ENCODE results near the gene TFEB. TPM values are rescaled to one million over a fixed set of nuclear protein-coding genes. Genes with fewer than 3 reads are reported as not detected.

Gene TFEB
- total RNA-seq, 2 donors from 2014 or later = 4.9 to 10.1 TPM

- intact Hi-C loops (cut with DNase I) = no loop called here
- ATAC-seq (peak; percentile 49), DNase-seq (peak; percentile 74 to 90 (median 84))
- Histone ChIP-seq H3K9me3 (no peaks in the 10 kb centered on the region), H3K4me1 (peaks cover 54% of the 10 kb centered on the region), H3K4me3 (peak within 1 kb of the TSS; percentile 41 to 46), H3K27ac (peak within 1 kb of the TSS; percentile 62 to 88 (median 81)), H3K36me3 (replicated peaks in 1 of 2; ENCODE audit: insufficient read depth in 1 of 2, low read depth in 2 of 2) (no peaks in the 10 kb centered on the region), H3K27me3 (no peaks in the 10 kb centered on the region)
- 1 to 2% methylated on average over 20 to 34 of the region's 36 CpGs for WGBS, 2 donors
- TF ChIP-seq POLR2A (IDR thresholded peaks at IDR 0.05) (peak in 2 of 3 donors; percentile 24 to 43), CTCF (IDR thresholded peaks at IDR 0.05) (peak in 1 of 7 experiments; percentile 4)
Observed at GRCh38 chr6:41780551-41781365, 45.4 kb upstream of the TFEB start, which contains the start of gene PRICKLE4. Gene PRICKLE4 (plus strand): TSS chr6:41780782. CDS start chr6:41783474, 2,692 bp downstream.

- no peaks in the 10 kb centered on the region for H3K27me3 ChIP-seq
- DNase-seq = peak; percentile 98 to 99 (median 99)
- H3K9me3 ChIP-seq = no peaks in the 10 kb centered on the region
- ATAC-seq = peak; percentile 92
- 0% methylated on average over 35 to 40 of the region's 73 CpGs for whole genome bisulfite sequencing, 2 donors
- TF ChIP-seq CTCF (IDR thresholded peaks at IDR 0.05) (peak; percentile 89 to 99 (median 98)), POLR2A (IDR thresholded peaks at IDR 0.05) (peak in 1 of 3 donors; percentile 42)
- peak within 1 kb of the TSS; percentile 62 to 88 (median 81) for H3K27ac ChIP-seq
- intact Hi-C loops (cut with DNase I) = loop anchor here (5.0 kb wide), 1 partner anchor 252 kb away; no protein-coding TSS in a partner anchor
- H3K4me1 ChIP-seq = peaks cover 46% of the 10 kb centered on the region
- no peaks in the 10 kb centered on the region for H3K36me3 ChIP-seq (replicated peaks in 1 of 2; ENCODE audit: insufficient read depth in 1 of 2, low read depth in 2 of 2)
- H3K4me3 ChIP-seq = peak within 1 kb of the TSS; percentile 41 to 46
Observed at GRCh38 chr6:41779788-41780550, 44.6 kb upstream of the TFEB start, which contains the start of gene FRS3. Gene FRS3 (minus strand): TSS chr6:41779900. CDS start chr6:41776987, 2,913 bp downstream.

- intact Hi-C loops (cut with DNase I) = loop anchor here (5.0 kb wide), 1 partner anchor 253 kb away; no protein-coding TSS in a partner anchor
- H3K4me1 ChIP-seq = peaks cover 40% of the 10 kb centered on the region
- no peak for TF ChIP-seq POLR2A (IDR thresholded peaks at IDR 0.05)
- TF ChIP-seq CTCF (IDR thresholded peaks at IDR 0.05) = no peak
- H3K27ac ChIP-seq = peak overlapping the region in 1 of 4 donors; percentile 22
- DNase-seq = peak in 1 of 4 donors; percentile 18
- peaks cover 0 to 3% of the 10 kb centered on the region in 2 donors for H3K36me3 ChIP-seq (replicated peaks in 1 of 2; ENCODE audit: insufficient read depth in 1 of 2, low read depth in 2 of 2)
- no peaks in the 10 kb centered on the region for H3K9me3 ChIP-seq
- H3K27me3 ChIP-seq = no peaks in the 10 kb centered on the region
- ATAC-seq = no peak
- H3K4me3 ChIP-seq = no peak overlapping the region
- WGBS, 2 donors = 2% methylated on average over 16 of the region's 16 CpGs
Observed at GRCh38 chr6:41779336-41779735, 43.9 kb upstream of the TFEB start.

- WGBS, 2 donors = 12 to 21% methylated on average over 6 of the region's 6 CpGs
- no peaks in the 10 kb centered on the region for H3K9me3 ChIP-seq
- no peaks in the 10 kb centered on the region for H3K27me3 ChIP-seq
- DNase-seq (no peak), ATAC-seq (no peak)
- TF ChIP-seq CTCF (IDR thresholded peaks at IDR 0.05) (no peak), POLR2A (IDR thresholded peaks at IDR 0.05) (no peak)
- no peak overlapping the region for H3K27ac ChIP-seq
- no peak overlapping the region for H3K4me3 ChIP-seq
- peaks cover 0 to 3% of the 10 kb centered on the region in 2 donors for H3K36me3 ChIP-seq (replicated peaks in 1 of 2; ENCODE audit: insufficient read depth in 1 of 2, low read depth in 2 of 2)
- intact Hi-C loops (cut with DNase I) = loop anchor here (5.0 kb wide), 1 partner anchor 253 kb away; no protein-coding TSS in a partner anchor
- H3K4me1 ChIP-seq = peaks cover 35% of the 10 kb centered on the region
Observed at GRCh38 chr6:41778895-41779294, 43.5 kb upstream of the TFEB start.
